Measurements from ENCODE around the gene BSPRY.

Gene BSPRY

DNA sequence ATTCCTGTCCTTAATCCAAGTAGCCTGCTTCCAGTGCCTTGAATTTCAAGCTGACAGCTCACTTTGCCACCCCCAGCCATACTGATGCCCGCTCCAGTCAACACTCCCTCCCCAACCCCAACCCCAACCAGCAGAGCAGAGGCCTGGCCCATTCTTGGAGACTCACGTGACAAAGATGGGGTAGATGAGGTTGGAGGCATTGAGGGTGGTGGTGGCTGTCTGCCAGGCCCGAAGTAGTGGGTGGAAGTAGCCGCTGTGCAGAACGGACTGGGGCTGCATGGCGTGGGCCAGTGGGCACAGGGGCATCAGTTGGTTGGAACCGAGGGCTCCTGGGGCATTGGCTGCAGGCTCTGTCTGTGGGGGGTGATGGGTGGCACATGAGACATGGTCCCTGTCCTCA is 43.9 kb downstream of the BSPRY start:
- TF ChIP-seq, protein P1, sequence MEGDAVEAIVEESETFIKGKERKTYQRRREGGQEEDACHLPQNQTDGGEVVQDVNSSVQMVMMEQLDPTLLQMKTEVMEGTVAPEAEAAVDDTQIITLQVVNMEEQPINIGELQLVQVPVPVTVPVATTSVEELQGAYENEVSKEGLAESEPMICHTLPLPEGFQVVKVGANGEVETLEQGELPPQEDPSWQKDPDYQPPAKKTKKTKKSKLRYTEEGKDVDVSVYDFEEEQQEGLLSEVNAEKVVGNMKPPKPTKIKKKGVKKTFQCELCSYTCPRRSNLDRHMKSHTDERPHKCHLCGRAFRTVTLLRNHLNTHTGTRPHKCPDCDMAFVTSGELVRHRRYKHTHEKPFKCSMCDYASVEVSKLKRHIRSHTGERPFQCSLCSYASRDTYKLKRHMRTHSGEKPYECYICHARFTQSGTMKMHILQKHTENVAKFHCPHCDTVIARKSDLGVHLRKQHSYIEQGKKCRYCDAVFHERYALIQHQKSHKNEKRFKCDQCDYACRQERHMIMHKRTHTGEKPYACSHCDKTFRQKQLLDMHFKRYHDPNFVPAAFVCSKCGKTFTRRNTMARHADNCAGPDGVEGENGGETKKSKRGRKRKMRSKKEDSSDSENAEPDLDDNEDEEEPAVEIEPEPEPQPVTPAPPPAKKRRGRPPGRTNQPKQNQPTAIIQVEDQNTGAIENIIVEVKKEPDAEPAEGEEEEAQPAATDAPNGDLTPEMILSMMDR (IDR thresholded peaks at IDR 0.05; ENCODE audit: low read length, missing control alignments): no peak

DNA sequence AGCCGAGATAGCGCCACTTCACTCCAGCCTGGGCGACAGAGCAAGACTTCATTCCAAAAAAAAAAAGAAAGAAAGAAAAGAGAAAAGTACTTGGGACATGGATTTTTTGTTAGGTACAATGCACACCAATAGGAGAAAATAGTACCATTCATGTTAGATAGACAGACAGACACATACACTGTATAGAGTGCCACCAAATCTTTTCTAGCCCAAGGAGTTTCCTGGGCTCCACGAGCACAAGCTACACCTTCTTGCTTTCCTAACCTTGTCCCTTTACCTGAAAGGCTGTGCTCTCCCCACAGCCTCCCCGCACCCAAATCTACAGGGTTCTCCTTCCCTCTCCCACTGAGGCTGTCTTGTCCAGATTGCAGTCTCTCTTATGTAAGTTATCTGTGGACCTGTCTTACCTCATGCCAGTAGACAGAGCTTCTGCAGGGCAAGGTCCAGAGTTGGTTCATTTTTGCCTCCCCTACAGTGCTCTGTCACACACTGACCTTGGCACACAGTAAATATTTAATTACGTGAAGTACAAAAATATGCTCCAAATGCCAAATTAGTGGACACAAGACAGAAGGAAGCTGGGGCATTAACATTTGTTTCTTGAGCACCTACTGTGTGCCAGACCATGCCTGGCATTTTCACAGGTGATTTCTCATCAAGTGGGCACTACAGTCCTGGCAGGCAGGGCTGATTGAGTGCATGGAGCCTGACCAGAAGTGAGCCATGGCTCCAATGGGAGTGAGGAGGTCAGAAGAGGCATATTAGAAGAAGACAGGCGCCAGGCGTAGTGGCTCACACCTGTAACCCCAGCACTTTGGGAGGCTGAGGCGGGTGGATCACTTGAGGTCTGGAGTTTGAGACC is 45.9 kb downstream of the BSPRY start:
- TF ChIP-seq, protein P1 (IDR thresholded peaks at IDR 0.05; ENCODE audit: low read length, missing control alignments): no peak
- no peak overlapping the region for H3K4me3 ChIP-seq (replicated peaks; ENCODE audit: low read depth, low read length)
- DNase-seq (ENCODE audit: low read depth): no peak

More for the DNA sequence above, 43.9 kb downstream of the BSPRY start:
- no peak for DNase-seq (ENCODE audit: low read depth)
- H3K4me3 ChIP-seq (replicated peaks; ENCODE audit: low read depth, low read length): no peak overlapping the region

DNA sequence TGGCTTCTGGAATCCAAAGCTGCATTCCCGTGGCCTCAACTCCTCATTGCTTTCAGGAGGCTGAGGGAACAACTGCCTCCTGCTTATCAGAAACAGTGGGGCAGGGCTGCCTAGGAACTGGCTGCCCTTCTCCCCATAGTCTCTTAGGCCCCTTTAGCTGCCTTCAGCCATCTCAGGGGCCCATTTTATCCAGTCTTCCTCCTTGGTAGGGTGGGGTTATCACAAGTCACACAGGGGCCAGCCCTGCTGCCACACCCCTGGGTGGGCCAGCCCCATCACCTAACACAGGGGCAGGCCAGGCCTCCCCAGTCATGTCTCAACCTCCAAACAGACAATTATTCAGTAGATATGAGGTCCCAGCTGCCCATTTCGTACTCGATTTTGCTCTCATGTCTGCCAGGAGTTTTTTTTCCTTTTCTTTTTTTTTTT is 47.9 kb downstream of the BSPRY start:
- H3K4me3 ChIP-seq (replicated peaks; ENCODE audit: low read depth, low read length): no peak overlapping the region
- DNase-seq (ENCODE audit: low read depth): no peak
- TF ChIP-seq, protein P1 (IDR thresholded peaks at IDR 0.05; ENCODE audit: low read length, missing control alignments): no peak

DNA sequence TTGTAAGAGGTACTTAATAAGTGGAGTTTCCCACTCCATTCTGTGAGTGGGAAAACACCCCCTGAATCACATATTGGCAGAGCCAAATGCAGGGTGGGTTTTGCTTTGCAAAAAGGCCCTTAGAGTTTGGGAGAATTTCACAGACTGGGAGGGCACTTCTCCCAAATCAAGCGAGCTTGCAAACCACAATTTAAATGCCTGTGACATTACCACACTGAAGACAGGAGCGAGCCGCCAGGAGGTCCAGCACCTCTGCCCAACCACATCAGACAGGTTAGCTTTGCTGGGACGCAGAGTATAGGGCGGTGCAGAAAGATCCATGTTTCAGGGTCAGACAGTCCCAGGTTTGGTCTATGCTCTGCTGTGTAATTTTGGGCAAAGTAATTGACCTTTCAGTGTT is 49.5 kb downstream of the BSPRY start:
- H3K4me3 ChIP-seq (replicated peaks; ENCODE audit: low read depth, low read length): no peak overlapping the region

DNA sequence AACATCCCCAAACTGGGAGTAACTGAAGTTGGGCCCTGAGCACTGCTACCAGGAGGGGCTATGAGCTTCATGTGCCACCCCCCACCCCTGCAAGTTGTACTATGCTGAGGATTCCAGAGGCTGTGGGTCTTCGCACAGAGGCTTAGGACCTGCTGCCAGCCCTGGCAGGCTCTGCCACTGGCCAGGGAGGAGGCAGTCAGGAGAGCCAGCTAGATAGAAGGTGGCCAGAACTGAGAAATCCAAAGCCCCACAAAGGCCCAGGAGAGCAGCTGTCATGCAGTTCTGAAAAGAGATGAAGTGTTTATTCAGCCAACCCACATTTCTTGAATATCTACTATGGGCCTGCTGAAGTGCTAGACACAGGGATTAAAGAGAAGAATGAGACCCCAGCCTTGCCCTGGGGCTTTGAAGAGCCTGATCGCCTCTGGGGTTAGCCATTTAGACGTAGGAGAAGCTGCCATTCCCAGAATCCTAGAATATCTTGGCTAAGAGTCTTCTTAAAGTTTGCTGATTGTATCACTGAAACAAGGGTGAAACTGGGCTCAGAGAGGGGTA is 50.4 kb downstream of the BSPRY start:
- H3K4me3 ChIP-seq (replicated peaks; ENCODE audit: low read depth, low read length): peak overlapping the region; percentile 90
- TF ChIP-seq, protein P1 (IDR thresholded peaks at IDR 0.05; ENCODE audit: low read length, missing control alignments): no peak
- no peak for DNase-seq (ENCODE audit: low read depth)

More for the DNA sequence above, 49.5 kb downstream of the BSPRY start:
- TF ChIP-seq, protein P1 (IDR thresholded peaks at IDR 0.05; ENCODE audit: low read length, missing control alignments): no peak
- DNase-seq (ENCODE audit: low read depth): peak; percentile 8

DNA sequence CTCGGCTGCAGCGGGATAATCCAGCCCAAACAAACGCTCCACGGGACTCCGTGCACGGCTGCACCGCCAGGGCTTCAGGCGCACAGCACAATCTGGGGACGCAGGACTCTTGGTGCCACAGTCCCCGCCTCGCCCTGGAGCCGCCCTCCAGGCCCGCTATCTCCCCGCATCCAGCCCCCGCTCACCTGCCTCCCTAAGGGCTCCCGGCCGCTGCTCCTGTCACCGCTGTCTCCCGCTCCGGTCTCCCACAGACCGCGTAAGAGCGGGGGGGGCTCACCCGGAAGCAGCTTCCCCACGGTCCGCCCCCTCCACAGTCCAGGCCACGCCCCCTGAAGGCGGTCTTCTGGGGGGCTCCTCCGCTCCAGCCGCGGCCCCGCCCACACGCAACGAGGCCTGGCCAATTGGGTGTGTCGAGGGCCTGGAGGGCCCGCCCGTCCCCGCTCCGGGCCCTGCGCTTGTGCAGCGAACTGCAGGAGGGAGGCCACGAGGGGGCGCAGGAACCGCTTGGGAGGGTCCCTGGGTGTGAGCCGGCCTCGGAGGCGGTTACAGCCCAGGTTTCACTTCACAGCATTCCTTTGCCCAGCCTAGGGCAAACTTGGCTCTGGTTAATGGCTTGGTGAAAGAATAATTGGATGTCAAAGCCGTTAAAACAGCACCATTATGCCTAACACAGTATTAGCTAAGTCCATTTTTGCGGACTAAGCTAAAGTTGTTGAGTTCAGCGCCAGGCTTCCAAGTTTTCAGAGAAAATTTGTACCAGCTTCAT is 51.9 kb downstream of the BSPRY start, which contains the start of gene ALAD:
ALAD (minus strand) TSS at position 258 of the 766 bp plus-strand sequence. CDS start 7,725 bp downstream, outside the sequence.
- DNase-seq (ENCODE audit: low read depth): peak; percentile 99
- TF ChIP-seq, protein P1 (IDR thresholded peaks at IDR 0.05; ENCODE audit: low read length, missing control alignments): peak; percentile 73
- peak within 1 kb of the TSS; percentile 90 for H3K4me3 ChIP-seq (replicated peaks; ENCODE audit: low read depth, low read length)
